Measurements from ENCODE around the gene PARM1. TPM values are rescaled to one million over a fixed set of nuclear protein-coding genes. Genes with fewer than 3 reads are reported as not detected.
A peak's percentile ranks its signal among the peaks of the same experiment; 100 is the strongest.

Gene PARM1
- total RNA-seq, 1 donor from 2014 or later: 90.7 TPM

GRCh38 chr4:75028196-75028854 lies 95.4 kb downstream of the PARM1 start:
- H3K27me3 ChIP-seq (ENCODE audit: low read depth): no peaks in the 10 kb centered on the region
- H3K4me3 ChIP-seq: peak overlapping the region; percentile 7
- DNase-seq: no peak
- H3K9me3 ChIP-seq (replicated peaks): no peaks in the 10 kb centered on the region
- H3K36me3 ChIP-seq: no peaks in the 10 kb centered on the region
- peak overlapping the region; percentile 47 for H3K27ac ChIP-seq (replicated peaks)
- TF ChIP-seq, protein P1, sequence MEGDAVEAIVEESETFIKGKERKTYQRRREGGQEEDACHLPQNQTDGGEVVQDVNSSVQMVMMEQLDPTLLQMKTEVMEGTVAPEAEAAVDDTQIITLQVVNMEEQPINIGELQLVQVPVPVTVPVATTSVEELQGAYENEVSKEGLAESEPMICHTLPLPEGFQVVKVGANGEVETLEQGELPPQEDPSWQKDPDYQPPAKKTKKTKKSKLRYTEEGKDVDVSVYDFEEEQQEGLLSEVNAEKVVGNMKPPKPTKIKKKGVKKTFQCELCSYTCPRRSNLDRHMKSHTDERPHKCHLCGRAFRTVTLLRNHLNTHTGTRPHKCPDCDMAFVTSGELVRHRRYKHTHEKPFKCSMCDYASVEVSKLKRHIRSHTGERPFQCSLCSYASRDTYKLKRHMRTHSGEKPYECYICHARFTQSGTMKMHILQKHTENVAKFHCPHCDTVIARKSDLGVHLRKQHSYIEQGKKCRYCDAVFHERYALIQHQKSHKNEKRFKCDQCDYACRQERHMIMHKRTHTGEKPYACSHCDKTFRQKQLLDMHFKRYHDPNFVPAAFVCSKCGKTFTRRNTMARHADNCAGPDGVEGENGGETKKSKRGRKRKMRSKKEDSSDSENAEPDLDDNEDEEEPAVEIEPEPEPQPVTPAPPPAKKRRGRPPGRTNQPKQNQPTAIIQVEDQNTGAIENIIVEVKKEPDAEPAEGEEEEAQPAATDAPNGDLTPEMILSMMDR (IDR thresholded peaks at IDR 0.05; ENCODE audit: borderline replicate concordance): no peak
- intact Hi-C loops (cut with micrococcal nuclease): no loop called here
- H3K4me1 ChIP-seq: peaks cover 25% of the 10 kb centered on the region

DNA sequence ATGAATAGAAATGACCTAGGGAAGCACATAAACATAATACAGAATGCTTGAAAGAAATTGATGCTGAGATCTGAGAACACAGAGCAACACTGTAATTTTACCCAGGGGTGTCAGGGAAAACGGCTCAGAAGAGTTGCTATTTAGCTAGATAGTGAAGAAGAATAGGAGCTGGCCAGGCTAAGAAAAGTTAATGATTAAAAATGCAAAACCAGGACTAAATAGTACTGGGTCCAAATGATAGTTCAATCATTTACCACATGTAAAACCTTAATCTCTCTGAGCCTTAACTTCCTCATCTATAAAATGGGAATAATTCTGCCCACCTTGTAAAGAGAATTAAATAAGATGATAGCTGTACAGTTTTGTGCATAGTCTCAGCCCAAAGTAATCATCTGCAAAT lies 97.1 kb downstream of the PARM1 start:
- DNase-seq: no peak
- TF ChIP-seq, protein P1 (IDR thresholded peaks at IDR 0.05; ENCODE audit: borderline replicate concordance): no peak
- intact Hi-C loops (cut with micrococcal nuclease): no loop called here
- H3K4me1 ChIP-seq: peaks cover 22% of the 10 kb centered on the region
- H3K4me3 ChIP-seq: no peak overlapping the region
- no peaks in the 10 kb centered on the region for H3K9me3 ChIP-seq (replicated peaks)
- H3K27ac ChIP-seq (replicated peaks): no peak overlapping the region
- H3K27me3 ChIP-seq (ENCODE audit: low read depth): no peaks in the 10 kb centered on the region
- H3K36me3 ChIP-seq: no peaks in the 10 kb centered on the region

GRCh38 chr4:75030649-75031235 lies 97.8 kb downstream of the PARM1 start:
- Histone ChIP-seq H3K4me3 (no peak overlapping the region), H3K27ac (replicated peaks) (no peak overlapping the region), H3K9me3 (replicated peaks) (no peaks in the 10 kb centered on the region), H3K36me3 (no peaks in the 10 kb centered on the region), H3K4me1 (peaks cover 22% of the 10 kb centered on the region), H3K27me3 (ENCODE audit: low read depth) (no peaks in the 10 kb centered on the region)
- intact Hi-C loops (cut with micrococcal nuclease): no loop called here
- TF ChIP-seq, protein P1 (IDR thresholded peaks at IDR 0.05; ENCODE audit: borderline replicate concordance): no peak
- DNase-seq: no peak

DNA sequence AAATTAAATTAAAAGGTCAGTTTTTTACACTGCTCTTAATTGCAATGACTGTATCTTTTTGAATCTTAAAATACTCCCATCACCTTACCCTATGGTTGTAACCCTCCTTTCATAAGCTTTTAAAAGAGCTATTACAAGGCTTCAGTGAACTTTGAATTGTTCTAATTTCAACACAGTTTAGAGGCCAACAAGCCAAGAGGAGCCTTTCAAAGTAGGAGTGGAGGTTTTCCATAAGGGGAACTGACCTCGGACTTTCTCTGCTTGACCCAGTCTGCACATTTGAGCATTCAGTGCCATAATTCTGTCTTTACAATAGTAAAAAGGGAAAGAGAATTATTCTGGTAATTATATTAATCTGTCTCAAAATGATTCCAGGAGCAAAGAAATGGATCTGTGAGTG lies 98.9 kb downstream of the PARM1 start:
- TF ChIP-seq, protein P1 (IDR thresholded peaks at IDR 0.05; ENCODE audit: borderline replicate concordance): no peak
- no peaks in the 10 kb centered on the region for H3K9me3 ChIP-seq (replicated peaks)
- intact Hi-C loops (cut with micrococcal nuclease): no loop called here
- no peaks in the 10 kb centered on the region for H3K36me3 ChIP-seq
- no peak overlapping the region for H3K4me3 ChIP-seq
- peaks cover 29% of the 10 kb centered on the region for H3K4me1 ChIP-seq
- H3K27ac ChIP-seq (replicated peaks): no peak overlapping the region
- H3K27me3 ChIP-seq (ENCODE audit: low read depth): no peaks in the 10 kb centered on the region
- no peak for DNase-seq

- intact Hi-C loops (cut with micrococcal nuclease): no loop called here
- no peak overlapping the region for H3K27ac ChIP-seq (replicated peaks)
- H3K27me3 ChIP-seq (ENCODE audit: low read depth): no peaks in the 10 kb centered on the region
- H3K4me1 ChIP-seq: peaks cover 34% of the 10 kb centered on the region
- no peak overlapping the region for H3K4me3 ChIP-seq
- no peak for DNase-seq
- no peaks in the 10 kb centered on the region for H3K36me3 ChIP-seq
- TF ChIP-seq, protein P1 (IDR thresholded peaks at IDR 0.05; ENCODE audit: borderline replicate concordance): no peak
- no peaks in the 10 kb centered on the region for H3K9me3 ChIP-seq (replicated peaks)
Measured at GRCh38 chr4:75034523-75034922, 101.6 kb downstream of the PARM1 start.

Measured in left ventricle myocardium inferior (tissue), 1 donor.